ENCODE measurements around the gene COL23A1.
A peak's percentile ranks its signal among the peaks of the same experiment; 100 is the strongest.

Gene COL23A1

DNA sequence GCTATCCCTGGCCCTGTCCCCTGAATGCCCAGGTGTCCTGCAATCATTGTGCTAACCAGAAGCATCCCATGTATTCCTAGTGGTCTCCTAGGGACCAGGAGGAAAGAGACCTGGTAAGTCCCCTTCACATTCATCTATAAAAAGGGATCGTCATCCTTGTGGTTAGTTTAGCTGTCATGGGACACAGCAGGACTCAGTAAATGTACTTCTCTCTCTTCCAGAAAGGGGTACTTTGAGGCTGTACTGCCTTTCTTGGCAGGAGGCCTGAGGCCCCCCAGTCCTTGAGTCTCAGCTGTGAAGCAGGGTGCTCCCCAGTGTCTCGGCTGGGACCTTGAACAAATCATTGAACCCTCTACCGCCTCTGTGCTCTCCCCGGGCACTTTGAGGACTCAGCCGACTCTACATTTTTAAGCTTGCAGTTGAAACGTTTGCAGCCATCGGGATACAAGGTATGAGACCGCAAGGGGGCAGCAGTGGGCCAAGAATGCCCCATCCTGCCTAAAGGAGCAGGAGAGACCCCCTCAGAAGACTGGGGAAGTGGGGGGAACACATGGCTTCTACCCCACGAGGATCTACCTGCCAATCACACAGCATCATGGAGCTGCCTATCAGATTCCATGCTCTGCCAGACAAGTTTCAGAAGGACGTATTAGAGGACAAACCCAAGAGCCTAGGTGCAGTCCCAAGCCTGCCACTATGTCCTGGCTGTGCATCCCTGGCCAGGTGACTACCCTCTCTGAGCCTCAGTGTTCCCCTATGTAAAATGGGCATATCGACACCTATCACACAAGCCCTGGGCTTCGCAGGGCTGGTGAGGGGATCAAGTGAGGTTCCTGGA is 355.2 kb downstream of the COL23A1 start:
- Histone ChIP-seq H3K79me2 (ENCODE audit: low read length) (peaks cover 22% of the 10 kb centered on the region), H3K4me3 (ENCODE audit: low read length) (no peak overlapping the region), H3K27me3 (replicated peaks; ENCODE audit: insufficient read depth, low read length) (no peaks in the 10 kb centered on the region), H3K27ac (ENCODE audit: low read length) (no peak overlapping the region), H3F3A (ENCODE audit: insufficient read depth, low read length) (peaks cover 10% of the 10 kb centered on the region; the same call in 1 of the 2 replicates), H3K9ac (ENCODE audit: low read length) (no peak overlapping the region), H2AFZ (ENCODE audit: low read length) (peak overlapping the region; percentile 75), H3K9me3 (replicated peaks; ENCODE audit: insufficient read depth, low read length) (no peaks in the 10 kb centered on the region), H3K4me1 (ENCODE audit: low read length) (peaks cover 17% of the 10 kb centered on the region), H3K9me2 (replicated peaks; ENCODE audit: insufficient read depth, low read length) (no peaks in the 10 kb centered on the region), H3K36me3 (replicated peaks; ENCODE audit: insufficient read depth, low read length) (no peaks in the 10 kb centered on the region), H4K20me1 (ENCODE audit: insufficient read depth, low read length) (no peaks in the 10 kb centered on the region), H3K4me2 (ENCODE audit: low read depth, low read length) (no peak overlapping the region)
- peak; percentile 61 for DNase-seq
- TF ChIP-seq, protein P1, sequence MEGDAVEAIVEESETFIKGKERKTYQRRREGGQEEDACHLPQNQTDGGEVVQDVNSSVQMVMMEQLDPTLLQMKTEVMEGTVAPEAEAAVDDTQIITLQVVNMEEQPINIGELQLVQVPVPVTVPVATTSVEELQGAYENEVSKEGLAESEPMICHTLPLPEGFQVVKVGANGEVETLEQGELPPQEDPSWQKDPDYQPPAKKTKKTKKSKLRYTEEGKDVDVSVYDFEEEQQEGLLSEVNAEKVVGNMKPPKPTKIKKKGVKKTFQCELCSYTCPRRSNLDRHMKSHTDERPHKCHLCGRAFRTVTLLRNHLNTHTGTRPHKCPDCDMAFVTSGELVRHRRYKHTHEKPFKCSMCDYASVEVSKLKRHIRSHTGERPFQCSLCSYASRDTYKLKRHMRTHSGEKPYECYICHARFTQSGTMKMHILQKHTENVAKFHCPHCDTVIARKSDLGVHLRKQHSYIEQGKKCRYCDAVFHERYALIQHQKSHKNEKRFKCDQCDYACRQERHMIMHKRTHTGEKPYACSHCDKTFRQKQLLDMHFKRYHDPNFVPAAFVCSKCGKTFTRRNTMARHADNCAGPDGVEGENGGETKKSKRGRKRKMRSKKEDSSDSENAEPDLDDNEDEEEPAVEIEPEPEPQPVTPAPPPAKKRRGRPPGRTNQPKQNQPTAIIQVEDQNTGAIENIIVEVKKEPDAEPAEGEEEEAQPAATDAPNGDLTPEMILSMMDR (IDR thresholded peaks at IDR 0.05; ENCODE audit: low read length), result peak; percentile 76
- TF ChIP-seq EZH2 (optimal IDR thresholded peaks at IDR 0.05; ENCODE audit: low read depth, low read length), result no peak

- Histone ChIP-seq H3K36me3 (replicated peaks; ENCODE audit: insufficient read depth, low read length) (no peaks in the 10 kb centered on the region), H3K79me2 (ENCODE audit: low read length) (peaks cover 27% of the 10 kb centered on the region), H3K4me1 (ENCODE audit: low read length) (peaks cover 17% of the 10 kb centered on the region), H3K9me3 (replicated peaks; ENCODE audit: insufficient read depth, low read length) (no peaks in the 10 kb centered on the region), H3K9ac (ENCODE audit: low read length) (no peak overlapping the region), H3F3A (ENCODE audit: insufficient read depth, low read length) (peaks cover 10% of the 10 kb centered on the region; the same call in 1 of the 2 replicates), H2AFZ (ENCODE audit: low read length) (no peak overlapping the region), H3K27ac (ENCODE audit: low read length) (no peak overlapping the region), H3K4me2 (ENCODE audit: low read depth, low read length) (no peak overlapping the region), H3K27me3 (replicated peaks; ENCODE audit: insufficient read depth, low read length) (no peaks in the 10 kb centered on the region), H3K9me2 (replicated peaks; ENCODE audit: insufficient read depth, low read length) (no peaks in the 10 kb centered on the region), H4K20me1 (ENCODE audit: insufficient read depth, low read length) (no peaks in the 10 kb centered on the region), H3K4me3 (ENCODE audit: low read length) (no peak overlapping the region)
- no peak for DNase-seq
- TF ChIP-seq EZH2phosphoT487 (IDR thresholded peaks at IDR 0.05; ENCODE audit: low read length), result no peak
- TF ChIP-seq, protein P1 (IDR thresholded peaks at IDR 0.05; ENCODE audit: low read length), result no peak
- no peak for TF ChIP-seq EZH2 (optimal IDR thresholded peaks at IDR 0.05; ENCODE audit: low read depth, low read length)
Observed at GRCh38 chr5:178234121-178234749, 356.0 kb downstream of the COL23A1 start.

DNA sequence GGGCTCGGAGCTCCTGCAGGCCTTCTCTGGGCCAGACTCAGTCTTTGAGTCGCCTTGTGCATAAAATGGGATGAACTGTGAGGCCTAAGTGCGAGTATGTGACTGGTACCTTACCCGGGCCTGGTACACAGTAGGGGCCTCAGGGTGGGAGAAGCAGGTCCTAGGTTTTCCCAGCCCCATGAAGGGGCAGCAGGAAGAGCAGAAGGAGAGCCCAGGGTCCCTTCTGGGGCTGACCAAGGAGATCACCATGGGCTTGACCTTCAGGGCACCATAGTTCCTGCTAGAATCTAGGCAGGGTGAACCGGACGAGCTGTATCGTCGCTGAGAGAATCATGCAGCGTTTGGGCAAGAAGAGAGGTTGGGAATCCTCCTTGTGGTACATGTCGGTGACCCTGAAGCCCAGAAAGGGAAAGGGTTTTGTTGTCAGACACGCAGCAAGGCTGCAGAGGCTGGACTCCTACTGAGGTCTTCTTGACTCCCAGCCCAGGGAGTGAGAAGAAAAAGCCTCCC is 357.2 kb downstream of the COL23A1 start:
- H3K9ac ChIP-seq (ENCODE audit: low read length), result peak overlapping the region; percentile 86
- no peaks in the 10 kb centered on the region for H3K27me3 ChIP-seq (replicated peaks; ENCODE audit: insufficient read depth, low read length)
- peak overlapping the region; percentile 96 for H2AFZ ChIP-seq (ENCODE audit: low read length)
- DNase-seq, result no peak
- H3K36me3 ChIP-seq (replicated peaks; ENCODE audit: insufficient read depth, low read length), result no peaks in the 10 kb centered on the region
- peak overlapping the region; percentile 93 for H3K4me2 ChIP-seq (ENCODE audit: low read depth, low read length)
- H3K9me3 ChIP-seq (replicated peaks; ENCODE audit: insufficient read depth, low read length), result no peaks in the 10 kb centered on the region
- peaks cover 27% of the 10 kb centered on the region for H3K79me2 ChIP-seq (ENCODE audit: low read length)
- no peaks in the 10 kb centered on the region for H4K20me1 ChIP-seq (ENCODE audit: insufficient read depth, low read length)
- H3K9me2 ChIP-seq (replicated peaks; ENCODE audit: insufficient read depth, low read length), result no peaks in the 10 kb centered on the region
- H3K4me3 ChIP-seq (ENCODE audit: low read length), result peak overlapping the region; percentile 97
- H3K27ac ChIP-seq (ENCODE audit: low read length), result peak overlapping the region; percentile 40; the same call in 1 of the 2 replicates
- H3K4me1 ChIP-seq (ENCODE audit: low read length), result peaks cover 17% of the 10 kb centered on the region
- no peak for TF ChIP-seq EZH2 (optimal IDR thresholded peaks at IDR 0.05; ENCODE audit: low read depth, low read length)
- TF ChIP-seq, protein P1 (IDR thresholded peaks at IDR 0.05; ENCODE audit: low read length), result no peak
- H3F3A ChIP-seq (ENCODE audit: insufficient read depth, low read length), result peaks cover 10% of the 10 kb centered on the region; the same call in 1 of the 2 replicates

Data from MM.1S (cell line).